ENCODE measurements around the gene AFF3.

The AFF3 gene

DNA sequence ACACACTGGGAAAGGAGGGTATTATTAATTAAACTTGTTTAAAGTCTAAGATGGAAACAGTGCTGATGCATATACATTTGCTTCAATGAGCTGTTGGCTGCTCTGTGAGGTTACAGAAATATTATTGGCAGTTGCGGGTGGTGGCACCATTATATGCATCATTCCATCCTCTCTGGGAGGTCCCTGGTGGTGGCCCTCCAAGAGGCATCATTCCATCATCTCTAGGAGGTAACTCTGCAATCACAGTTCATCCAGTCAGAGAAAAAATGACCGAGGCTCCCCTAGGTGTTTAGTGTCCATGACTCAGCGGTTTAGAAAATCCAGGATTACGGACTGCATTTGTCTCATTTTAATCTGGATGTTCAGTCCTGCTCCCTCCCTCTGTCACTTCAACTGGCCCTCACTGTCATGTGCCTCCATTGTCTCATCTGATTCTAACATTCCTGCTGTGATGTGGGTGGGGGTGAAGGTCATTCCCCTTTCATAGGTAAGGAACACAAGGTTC lies 15.4 kb downstream of the AFF3 start:
- Histone ChIP-seq H3K27ac (ENCODE audit: low read depth, low read length, poor library complexity, severe bottlenecking) (no peak overlapping the region), H3K4me3 (ENCODE audit: low read depth, low read length, poor library complexity, severe bottlenecking) (no peak overlapping the region), H3K9me2 (ENCODE audit: low read depth, low read length) (no peaks in the 10 kb centered on the region), H3K27me3 (ENCODE audit: insufficient read depth, low read length) (no peaks in the 10 kb centered on the region), H3K36me3 (ENCODE audit: insufficient read depth, low read length) (peaks cover 96% of the 10 kb centered on the region), H4K20me1 (ENCODE audit: insufficient read depth, low read length) (no peaks in the 10 kb centered on the region), H3K4me1 (ENCODE audit: insufficient read depth, low read length, severe bottlenecking) (peaks cover 12% of the 10 kb centered on the region), H2AFZ (ENCODE audit: low read length) (no peak overlapping the region), H3F3A (ENCODE audit: insufficient read depth, low read length) (no peaks in the 10 kb centered on the region), H3K4me2 (ENCODE audit: low read length) (no peak overlapping the region), H3K79me2 (ENCODE audit: insufficient read depth, low read length) (peaks cover 93% of the 10 kb centered on the region), H3K9me3 (ENCODE audit: low read length) (0 out of 2 replicates have a peak, but pooled peaks cover 5% of the 10 kb centered on the region), H3K9ac (ENCODE audit: low read length) (no peak overlapping the region)
- no peak for TF ChIP-seq CTCF (IDR thresholded peaks at IDR 0.05; ENCODE audit: low read length)
- no peak for TF ChIP-seq EZH2 (IDR thresholded peaks at IDR 0.05; ENCODE audit: borderline replicate concordance, low read length)

- Histone ChIP-seq H3K36me3 (ENCODE audit: insufficient read depth, low read length) (peaks cover 98% of the 10 kb centered on the region), H3K27me3 (ENCODE audit: insufficient read depth, low read length) (no peaks in the 10 kb centered on the region), H3K27ac (ENCODE audit: low read depth, low read length, poor library complexity, severe bottlenecking) (no peak overlapping the region)
These were observed 16.2 kb downstream of the AFF3 start for GRCh38 chr2:100126201-100126600.

GRCh38 chr2:100125626-100126025 lies 16.8 kb downstream of the AFF3 start:
- Histone ChIP-seq H3K4me1 (ENCODE audit: insufficient read depth, low read length, severe bottlenecking) (peaks cover 2% of the 10 kb centered on the region), H3K4me2 (ENCODE audit: low read length) (no peak overlapping the region), H3K27ac (ENCODE audit: low read depth, low read length, poor library complexity, severe bottlenecking) (no peak overlapping the region), H3K9me2 (ENCODE audit: low read depth, low read length) (no peaks in the 10 kb centered on the region), H3K9ac (ENCODE audit: low read length) (no peak overlapping the region), H3F3A (ENCODE audit: insufficient read depth, low read length) (no peaks in the 10 kb centered on the region), H3K27me3 (ENCODE audit: insufficient read depth, low read length) (no peaks in the 10 kb centered on the region), H2AFZ (ENCODE audit: low read length) (no peak overlapping the region), H3K9me3 (ENCODE audit: low read length) (0 out of 2 replicates have a peak, but pooled peaks cover 5% of the 10 kb centered on the region), H3K4me3 (ENCODE audit: low read depth, low read length, poor library complexity, severe bottlenecking) (no peak overlapping the region), H3K36me3 (ENCODE audit: insufficient read depth, low read length) (peaks cover 99% of the 10 kb centered on the region), H4K20me1 (ENCODE audit: insufficient read depth, low read length) (no peaks in the 10 kb centered on the region), H3K79me2 (ENCODE audit: insufficient read depth, low read length) (peaks cover 81% of the 10 kb centered on the region)
- no peak for TF ChIP-seq CTCF (IDR thresholded peaks at IDR 0.05; ENCODE audit: low read length)
- no peak for TF ChIP-seq EZH2 (IDR thresholded peaks at IDR 0.05; ENCODE audit: borderline replicate concordance, low read length)

More at GRCh38 chr2:100126201-100126600, 16.2 kb downstream of the AFF3 start:
- no peak overlapping the region for H3K4me2 ChIP-seq (ENCODE audit: low read length)
- no peak overlapping the region for H3K4me3 ChIP-seq (ENCODE audit: low read depth, low read length, poor library complexity, severe bottlenecking)
- no peaks in the 10 kb centered on the region for H4K20me1 ChIP-seq (ENCODE audit: insufficient read depth, low read length)
- H3K4me1 ChIP-seq (ENCODE audit: insufficient read depth, low read length, severe bottlenecking), result peaks cover 8% of the 10 kb centered on the region
- H2AFZ ChIP-seq (ENCODE audit: low read length), result no peak overlapping the region
- H3K9me3 ChIP-seq (ENCODE audit: low read length), result 0 out of 2 replicates have a peak, but pooled peaks cover 5% of the 10 kb centered on the region
- no peak overlapping the region for H3K9ac ChIP-seq (ENCODE audit: low read length)
- no peaks in the 10 kb centered on the region for H3K9me2 ChIP-seq (ENCODE audit: low read depth, low read length)
- TF ChIP-seq CTCF (IDR thresholded peaks at IDR 0.05; ENCODE audit: low read length), result no peak
- no peak for TF ChIP-seq EZH2 (IDR thresholded peaks at IDR 0.05; ENCODE audit: borderline replicate concordance, low read length)
- H3F3A ChIP-seq (ENCODE audit: insufficient read depth, low read length), result no peaks in the 10 kb centered on the region
- peaks cover 87% of the 10 kb centered on the region for H3K79me2 ChIP-seq (ENCODE audit: insufficient read depth, low read length)

Data from OCI-LY1 (cell line).